ENCODE results near the gene MR1. TPM values are rescaled to one million over a fixed set of nuclear protein-coding genes. Genes with fewer than 3 reads are reported as not detected.
A peak's percentile ranks its signal among the peaks of the same experiment; 100 is the strongest.

The MR1 gene
- total and polyA plus RNA-seq, 2 of the 13 experiments (the other 11 are each of a cell fraction or from before 2014, with no cell fraction given), result 7.7 to 10.4 TPM

DNA sequence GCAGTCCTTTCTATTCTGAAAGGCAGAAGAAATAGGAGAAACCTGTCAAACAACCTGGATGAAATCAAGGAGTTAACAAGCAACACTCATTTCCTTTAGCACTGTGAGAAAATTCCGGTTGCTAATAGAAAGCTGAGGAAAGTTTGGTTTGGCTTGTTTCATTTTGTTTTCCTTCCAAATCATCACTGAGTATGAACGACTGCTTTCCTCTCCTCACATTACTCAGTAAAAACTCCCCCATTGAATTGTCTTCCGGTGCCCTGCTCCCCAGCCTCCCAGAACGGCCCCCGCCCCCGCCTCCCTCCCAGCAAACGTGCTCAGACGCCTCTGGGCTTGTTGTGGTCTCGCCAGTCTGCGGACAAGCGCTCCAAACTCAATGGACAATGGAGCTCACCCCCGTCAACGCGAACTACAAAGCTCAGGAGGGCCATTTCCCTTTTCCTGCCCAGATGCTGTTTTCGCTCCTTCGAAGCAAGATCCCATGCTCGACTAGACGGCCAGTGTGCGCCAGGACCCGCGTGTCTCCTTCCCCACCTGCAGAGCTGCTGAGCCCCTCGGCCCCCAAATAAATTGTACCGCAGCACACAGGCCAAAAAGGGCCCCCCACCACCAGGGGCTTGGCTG is 11.9 kb upstream of the MR1 start (continued):
- TF ChIP-seq TCF12 (IDR thresholded peaks at IDR 0.05), result no peak
- no peak for TF ChIP-seq TCF12 (CRISPR knock-in tag; IDR thresholded peaks at IDR 0.05)
- TF ChIP-seq, protein P1, sequence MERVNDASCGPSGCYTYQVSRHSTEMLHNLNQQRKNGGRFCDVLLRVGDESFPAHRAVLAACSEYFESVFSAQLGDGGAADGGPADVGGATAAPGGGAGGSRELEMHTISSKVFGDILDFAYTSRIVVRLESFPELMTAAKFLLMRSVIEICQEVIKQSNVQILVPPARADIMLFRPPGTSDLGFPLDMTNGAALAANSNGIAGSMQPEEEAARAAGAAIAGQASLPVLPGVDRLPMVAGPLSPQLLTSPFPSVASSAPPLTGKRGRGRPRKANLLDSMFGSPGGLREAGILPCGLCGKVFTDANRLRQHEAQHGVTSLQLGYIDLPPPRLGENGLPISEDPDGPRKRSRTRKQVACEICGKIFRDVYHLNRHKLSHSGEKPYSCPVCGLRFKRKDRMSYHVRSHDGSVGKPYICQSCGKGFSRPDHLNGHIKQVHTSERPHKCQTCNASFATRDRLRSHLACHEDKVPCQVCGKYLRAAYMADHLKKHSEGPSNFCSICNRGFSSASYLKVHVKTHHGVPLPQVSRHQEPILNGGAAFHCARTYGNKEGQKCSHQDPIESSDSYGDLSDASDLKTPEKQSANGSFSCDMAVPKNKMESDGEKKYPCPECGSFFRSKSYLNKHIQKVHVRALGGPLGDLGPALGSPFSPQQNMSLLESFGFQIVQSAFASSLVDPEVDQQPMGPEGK (CRISPR knock-in tag; IDR thresholded peaks at IDR 0.05), result peak; percentile 71
- TF ChIP-seq KDM5A (IDR thresholded peaks at IDR 0.05; ENCODE audit: borderline replicate concordance, low read length), result 0 out of 2 replicates have a peak, but pooled peaks have one; percentile 46
- TF ChIP-seq, protein P2, sequence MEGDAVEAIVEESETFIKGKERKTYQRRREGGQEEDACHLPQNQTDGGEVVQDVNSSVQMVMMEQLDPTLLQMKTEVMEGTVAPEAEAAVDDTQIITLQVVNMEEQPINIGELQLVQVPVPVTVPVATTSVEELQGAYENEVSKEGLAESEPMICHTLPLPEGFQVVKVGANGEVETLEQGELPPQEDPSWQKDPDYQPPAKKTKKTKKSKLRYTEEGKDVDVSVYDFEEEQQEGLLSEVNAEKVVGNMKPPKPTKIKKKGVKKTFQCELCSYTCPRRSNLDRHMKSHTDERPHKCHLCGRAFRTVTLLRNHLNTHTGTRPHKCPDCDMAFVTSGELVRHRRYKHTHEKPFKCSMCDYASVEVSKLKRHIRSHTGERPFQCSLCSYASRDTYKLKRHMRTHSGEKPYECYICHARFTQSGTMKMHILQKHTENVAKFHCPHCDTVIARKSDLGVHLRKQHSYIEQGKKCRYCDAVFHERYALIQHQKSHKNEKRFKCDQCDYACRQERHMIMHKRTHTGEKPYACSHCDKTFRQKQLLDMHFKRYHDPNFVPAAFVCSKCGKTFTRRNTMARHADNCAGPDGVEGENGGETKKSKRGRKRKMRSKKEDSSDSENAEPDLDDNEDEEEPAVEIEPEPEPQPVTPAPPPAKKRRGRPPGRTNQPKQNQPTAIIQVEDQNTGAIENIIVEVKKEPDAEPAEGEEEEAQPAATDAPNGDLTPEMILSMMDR (CRISPR knock-in tag; IDR thresholded peaks at IDR 0.05), result 0 out of 2 replicates have a peak, but pooled peaks have one; percentile 6
- no peak; the same call in 1 of the 2 replicates for TF ChIP-seq SNAI1 (CRISPR knock-in tag; IDR thresholded peaks at IDR 0.05; ENCODE audit: borderline replicate concordance)
- TF ChIP-seq ZNF430 (CRISPR knock-in tag; IDR thresholded peaks at IDR 0.05), result 0 out of 2 replicates have a peak, but pooled peaks have one; percentile 0
- peak; percentile 21; the same call in 1 of the 2 replicates for TF ChIP-seq ZNF652 (CRISPR knock-in tag; IDR thresholded peaks at IDR 0.05; ENCODE audit: borderline replicate concordance, low read depth)
- 0 out of 2 replicates have a peak, but pooled peaks have one; percentile 4 for TF ChIP-seq ZNF879 (CRISPR knock-in tag; IDR thresholded peaks at IDR 0.05)
- 0 out of 2 replicates have a peak, but pooled peaks have one; percentile 17 for TF ChIP-seq ZNF598 (CRISPR knock-in tag; IDR thresholded peaks at IDR 0.05; ENCODE audit: borderline replicate concordance)
- TF ChIP-seq POLR2A (IDR thresholded peaks at IDR 0.05; ENCODE audit: insufficient read depth in 1 of 2, low read depth in 2 of 2, low read length in 2 of 2), result peak in 1 of 2 experiments; percentile 43; a peak in 1 of 4 replicates
- TF ChIP-seq MTA1 (CRISPR knock-in tag; IDR thresholded peaks at IDR 0.05; ENCODE audit: borderline replicate concordance), result 0 out of 2 replicates have a peak, but pooled peaks have one; percentile 14
